Thyroid gland (tissue), 4 donors: ENCODE data around the gene MTMR12. TPM values are rescaled to one million over a fixed set of nuclear protein-coding genes. Genes with fewer than 3 reads are reported as not detected.
A peak's percentile ranks its signal among the peaks of the same experiment; 100 is the strongest.
"Not testable (repeated sequence)": the region's sequence is repeated elsewhere in the genome, so short reads cannot be mapped to it uniquely, and the experiment has no call there.

Experiments
- DNase-seq, 2 donors: peaks; one replicate each; pipeline ENCODE4 v3.0.0-alpha.2; 2019
- H3K27ac ChIP-seq, 3 donors: fragments of 200-600 bp; sonication (generic); 1 replicate in 2 of 3; 2 replicates in 1 of 3; pipeline ENCODE4 v1.5.1; 2016 to 2019; ENCODE audit warnings: mild to moderate bottlenecking in 1 of 3, moderate library complexity in 1 of 3
- H3K27me3 ChIP-seq: fragments of 200-600 bp; sonication (generic); one replicate; pipeline ENCODE4 v1.5.1; 2019
- H3K36me3 ChIP-seq, 2 donors: fragments of 200-600 bp; sonication (generic); one replicate each; pipeline ENCODE4 v1.5.1; 2016 to 2019
- H3K4me1 ChIP-seq, 2 donors: fragments of 200-600 bp; sonication (generic); one replicate each; pipeline ENCODE4 v1.5.1; 2017 to 2019
- H3K4me3 ChIP-seq, 3 donors: fragments of 200-600 bp; sonication (generic); replicated peaks in 1 of 3; 1 replicate in 2 of 3; 2 replicates in 1 of 3; pipeline ENCODE4 v1.5.1; 2016; ENCODE audit warnings: mild to moderate bottlenecking in 1 of 3
- H3K9me3 ChIP-seq: fragments of 200-600 bp; sonication (generic); one replicate; pipeline ENCODE4 v1.5.1; 2017
- POLR2A ChIP-seq, 2 donors: fragments of 450-650 bp; IDR thresholded peaks; one replicate each; pipeline ENCODE4 v1.6.1; 2017; ENCODE audit warnings: antibody characterized with exemption in 2 of 2, mild to moderate bottlenecking in 2 of 2, moderate library complexity in 1 of 2
- WGBS, 2 donors: methylation state at CpG; one replicate each; pipeline ENCODE4 v1.1.5; 2017; 5-methylcytosine and 5-hydroxymethylcytosine counted together
- intact Hi-C: fragments of 100-400 bp; cut with DNase I; formaldehyde crosslinking; loops from one replicate; pipeline ENCODE4 v1.15.1; 2023
- total RNA-seq, 4 donors: library from RNA; depleted of rRNA; stranded (reverse); fragments of >200 nt; gene quantifications; one replicate each; pipeline ENCODE4 v1.2.3, GENCODE V29; 2016
- TF ChIP-seq, protein P1 (sequence below), 6 experiments: fragments of 200-600 bp in 3 of 6; fragments of 450-650 bp in 3 of 6; sonication (generic) in 3 of 6; IDR thresholded peaks; one replicate each; pipeline ENCODE4 v1.5.1; 2016 to 2019; ENCODE audit warnings: antibody characterized with exemption in 6 of 6, mild to moderate bottlenecking in 2 of 6, inconsistent platforms in 1 of 6, moderate library complexity in 1 of 6

MTMR12 gene
- total RNA-seq, 4 donors from 2014 or later = 28.9 to 45.3 (median 37.3) TPM

DNA sequence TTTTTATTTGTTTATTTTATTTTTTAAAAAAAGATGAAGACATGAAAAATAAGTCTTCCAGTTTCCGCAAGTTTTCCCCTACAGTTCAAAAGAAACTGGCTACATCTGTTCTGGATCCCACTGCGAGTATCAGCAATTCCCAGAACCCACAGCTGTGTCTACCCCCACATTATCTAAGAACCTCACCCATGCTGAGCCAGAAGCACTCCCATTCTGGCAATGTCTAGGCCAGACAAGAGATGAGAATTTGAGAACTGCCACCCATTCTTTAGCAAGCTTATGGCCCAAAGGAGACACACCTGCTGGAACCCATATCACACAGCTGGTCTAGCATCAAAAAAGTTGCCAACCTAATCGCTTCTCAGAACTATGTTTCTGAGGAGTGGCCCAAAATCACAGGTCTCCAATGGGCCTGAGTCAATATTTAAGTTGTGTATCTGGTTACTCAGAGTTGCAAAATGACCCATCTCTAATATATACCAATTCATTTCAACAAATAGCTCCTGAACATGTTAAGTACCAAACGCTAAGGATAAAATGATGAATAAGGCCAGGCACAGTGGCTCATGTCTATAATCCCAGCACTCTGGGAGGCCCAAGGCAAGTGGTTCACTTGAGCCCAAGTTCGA lies 27.1 kb downstream of the MTMR12 start:
- Histone ChIP-seq H3K27me3 (no peaks in the 10 kb centered on the region), H3K4me3 (no peak overlapping the region), H3K27ac (no peak overlapping the region), H3K9me3 (no peaks in the 10 kb centered on the region), H3K36me3 (no peaks in the 10 kb centered on the region), H3K4me1 (peaks cover 27 to 36% of the 10 kb centered on the region in 2 donors)
- no peak for DNase-seq
- WGBS, 2 donors = 94 to 95% methylated on average over 5 of the region's 5 CpGs
- no peak for TF ChIP-seq POLR2A (IDR thresholded peaks at IDR 0.05)
- TF ChIP-seq, protein P1, sequence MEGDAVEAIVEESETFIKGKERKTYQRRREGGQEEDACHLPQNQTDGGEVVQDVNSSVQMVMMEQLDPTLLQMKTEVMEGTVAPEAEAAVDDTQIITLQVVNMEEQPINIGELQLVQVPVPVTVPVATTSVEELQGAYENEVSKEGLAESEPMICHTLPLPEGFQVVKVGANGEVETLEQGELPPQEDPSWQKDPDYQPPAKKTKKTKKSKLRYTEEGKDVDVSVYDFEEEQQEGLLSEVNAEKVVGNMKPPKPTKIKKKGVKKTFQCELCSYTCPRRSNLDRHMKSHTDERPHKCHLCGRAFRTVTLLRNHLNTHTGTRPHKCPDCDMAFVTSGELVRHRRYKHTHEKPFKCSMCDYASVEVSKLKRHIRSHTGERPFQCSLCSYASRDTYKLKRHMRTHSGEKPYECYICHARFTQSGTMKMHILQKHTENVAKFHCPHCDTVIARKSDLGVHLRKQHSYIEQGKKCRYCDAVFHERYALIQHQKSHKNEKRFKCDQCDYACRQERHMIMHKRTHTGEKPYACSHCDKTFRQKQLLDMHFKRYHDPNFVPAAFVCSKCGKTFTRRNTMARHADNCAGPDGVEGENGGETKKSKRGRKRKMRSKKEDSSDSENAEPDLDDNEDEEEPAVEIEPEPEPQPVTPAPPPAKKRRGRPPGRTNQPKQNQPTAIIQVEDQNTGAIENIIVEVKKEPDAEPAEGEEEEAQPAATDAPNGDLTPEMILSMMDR (IDR thresholded peaks at IDR 0.05) = no peak
- intact Hi-C loops = no loop called here

DNA sequence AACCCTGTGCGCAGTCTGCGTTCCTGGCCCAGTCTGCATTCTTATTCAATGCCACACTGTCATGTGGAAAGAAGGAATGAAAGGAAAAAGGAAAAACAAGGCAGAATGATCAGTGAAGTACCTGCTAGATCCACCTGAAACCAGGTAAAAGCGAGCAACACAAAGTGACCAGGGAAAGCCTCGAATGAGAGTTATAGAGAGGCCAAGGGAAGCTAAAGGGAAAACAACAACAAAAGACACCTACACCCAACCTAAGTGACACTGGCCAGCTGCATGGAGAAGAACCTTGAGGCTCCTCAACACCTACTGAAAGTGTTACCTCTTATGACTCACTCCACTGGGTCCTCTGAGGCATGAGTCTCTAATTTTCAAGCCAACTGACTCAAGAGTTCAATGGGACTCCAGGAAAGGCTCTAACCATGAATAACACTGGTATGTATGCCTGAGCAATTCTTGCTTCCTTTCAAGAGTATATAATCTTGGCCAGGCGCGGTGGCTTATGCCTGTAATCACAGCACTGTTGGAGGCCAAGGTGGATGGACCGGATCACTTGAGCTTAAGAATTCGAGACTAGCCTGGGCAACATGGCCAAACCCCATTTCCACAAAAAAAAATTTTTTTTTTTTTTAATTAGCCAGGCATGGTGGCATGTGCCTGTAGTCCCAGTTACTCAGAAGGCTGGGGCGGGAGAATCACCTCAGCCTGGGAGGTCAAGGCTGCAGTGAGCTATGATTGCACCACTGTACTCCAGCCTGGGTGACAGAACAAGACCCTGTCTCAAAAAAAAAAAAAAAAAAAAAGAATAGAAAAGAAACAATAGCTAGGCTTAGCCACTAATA lies 29.0 kb downstream of the MTMR12 start:
- TF ChIP-seq, protein P1 (IDR thresholded peaks at IDR 0.05) = no peak
- no peak for TF ChIP-seq POLR2A (IDR thresholded peaks at IDR 0.05)
- H3K27me3 ChIP-seq = no peaks in the 10 kb centered on the region
- 34 to 45% methylated on average over 9 of the region's 9 CpGs for WGBS, 2 donors
- H3K27ac ChIP-seq = peak overlapping the region; percentile 20 to 46 (median 36)
- H3K4me1 ChIP-seq = peaks cover 36 to 52% of the 10 kb centered on the region in 2 donors
- no peak overlapping the region for H3K4me3 ChIP-seq
- H3K36me3 ChIP-seq = no peaks in the 10 kb centered on the region
- intact Hi-C loops = no loop called here
- peak; percentile 81 to 83 for DNase-seq
- H3K9me3 ChIP-seq = no peaks in the 10 kb centered on the region

DNA sequence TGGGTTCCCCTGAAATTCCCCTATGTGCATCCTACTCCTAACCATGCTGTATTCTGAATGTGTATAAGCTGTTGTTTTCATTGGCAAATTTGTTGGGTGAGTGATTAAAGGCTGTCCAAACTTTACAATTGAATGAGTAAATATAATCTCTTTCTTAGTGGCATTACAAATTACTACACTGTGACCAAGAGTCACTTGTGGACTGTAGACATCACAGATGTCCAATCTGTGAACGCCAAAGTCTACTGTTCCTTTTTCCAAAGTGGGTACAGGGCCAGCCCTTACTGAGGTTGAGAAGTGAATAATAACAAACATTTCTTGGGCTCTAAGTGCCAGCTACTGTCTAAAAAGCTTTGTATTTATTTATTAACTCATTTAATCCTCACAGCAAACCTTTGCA lies 29.7 kb downstream of the MTMR12 start:
- no peaks in the 10 kb centered on the region for H3K27me3 ChIP-seq
- intact Hi-C loops = no loop called here
- H3K27ac ChIP-seq = peak overlapping the region in 2 of 3 donors; percentile 20 to 36
- no peak overlapping the region for H3K4me3 ChIP-seq
- peaks cover 36 to 59% of the 10 kb centered on the region in 2 donors for H3K4me1 ChIP-seq
- TF ChIP-seq POLR2A (IDR thresholded peaks at IDR 0.05) = no peak
- TF ChIP-seq, protein P1 (IDR thresholded peaks at IDR 0.05) = no peak
- WGBS, 2 donors = 26 to 52% methylated on average over 1 of the region's 1 CpG
- no peaks in the 10 kb centered on the region for H3K36me3 ChIP-seq
- no peaks in the 10 kb centered on the region for H3K9me3 ChIP-seq
- DNase-seq = no peak

DNA sequence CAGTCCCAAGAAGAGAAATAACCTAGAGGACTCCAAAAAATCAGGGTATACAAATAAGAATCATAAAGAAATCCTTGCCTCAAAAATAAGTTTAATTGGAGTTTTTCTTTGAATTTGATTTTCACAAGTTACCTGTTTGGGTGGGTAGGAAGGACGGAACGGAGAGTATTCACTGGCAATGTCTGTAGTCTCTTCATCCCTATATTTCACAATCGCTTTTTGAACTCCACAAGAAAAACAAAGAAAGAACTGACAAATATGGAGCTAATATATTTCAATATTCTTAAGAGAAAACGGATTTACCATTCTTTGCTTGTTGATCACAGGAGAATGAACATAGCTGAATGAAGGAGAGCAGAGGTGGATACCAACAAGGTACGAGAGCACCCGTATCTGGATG lies 30.1 kb downstream of the MTMR12 start:
- Histone ChIP-seq H3K27me3 (no peaks in the 10 kb centered on the region), H3K4me1 (peaks cover 36 to 63% of the 10 kb centered on the region in 2 donors), H3K27ac (peak overlapping the region in 1 of 3 donors; percentile 36), H3K4me3 (no peak overlapping the region), H3K36me3 (no peaks in the 10 kb centered on the region), H3K9me3 (no peaks in the 10 kb centered on the region)
- DNase-seq = no peak
- TF ChIP-seq, protein P1 (IDR thresholded peaks at IDR 0.05) = no peak
- no peak for TF ChIP-seq POLR2A (IDR thresholded peaks at IDR 0.05)
- intact Hi-C loops = no loop called here
- WGBS, 2 donors = 61 to 70% methylated on average over 6 of the region's 6 CpGs

DNA sequence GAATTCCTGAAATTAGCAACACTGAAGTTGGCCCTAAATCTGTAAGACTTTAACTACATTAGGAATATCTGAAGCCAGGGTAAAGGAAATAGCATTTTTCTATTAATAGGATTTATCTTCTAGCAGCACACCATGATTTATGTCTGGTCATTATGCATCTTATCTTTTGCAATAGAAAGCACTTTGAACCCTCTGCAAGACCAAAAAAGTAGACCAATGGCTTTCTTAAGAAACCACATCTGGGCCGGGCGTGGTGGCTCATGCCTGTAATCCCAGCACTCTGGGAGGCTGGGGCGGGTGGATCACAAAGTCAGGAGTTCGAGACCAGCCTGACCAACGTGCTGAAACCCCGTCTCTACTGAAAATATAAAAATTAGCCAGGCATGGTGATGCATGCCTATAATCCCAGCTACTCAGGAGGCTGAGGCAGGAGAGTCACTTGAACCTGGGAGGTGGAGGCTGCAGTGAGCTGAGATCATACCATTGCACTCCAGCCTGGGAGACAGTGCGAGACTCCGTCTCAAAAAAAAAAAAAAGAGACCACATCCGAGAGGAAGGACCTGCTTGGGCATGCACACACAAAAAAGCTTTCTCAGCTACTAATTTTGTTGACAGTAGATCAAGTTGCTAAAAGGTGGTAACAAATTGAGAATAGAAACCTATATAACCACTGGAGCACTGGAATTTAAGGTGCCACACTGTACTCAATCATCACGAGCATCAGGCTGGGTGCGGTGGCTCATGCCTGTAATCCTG lies 31.2 kb downstream of the MTMR12 start:
- H3K9me3 ChIP-seq, H3K27ac ChIP-seq, intact Hi-C loops, H3K4me3 ChIP-seq, H3K27me3 ChIP-seq, DNase-seq, H3K36me3 ChIP-seq: not testable (repeated sequence)
- peaks cover 36 to 58% of the 10 kb centered on the region in 2 donors for H3K4me1 ChIP-seq
- 96 to 97% methylated on average over 11 of the region's 11 CpGs for WGBS, 2 donors
